Stimulated activated memory B cell treated with anti-CD40 and anti-IgM and Interleukin-4, amounts not matched to agents 10 μg/mL and 1 μg/mL and 100 μg/mL, for 72 hours (primary cell): ENCODE results near the gene PGD.
"Not testable (repeated sequence)": the region's sequence is repeated elsewhere in the genome, so short reads cannot be mapped to it uniquely, and the experiment has no call there.

ENCODE experiments used
- ATAC-seq: fragments of 150-1000 bp; cut with Tn5 transposase; 2 replicates; pipeline ENCODE4 v1.10.0; 2021
- H3K27ac Mint-ChIP-seq: one replicate; pipeline ENCODE4 v1.8.0; 2022; ENCODE audit warnings: mild to moderate bottlenecking, mixed read lengths
- H3K27me3 Mint-ChIP-seq: one replicate; pipeline ENCODE4 v1.8.0; 2022; ENCODE audit warnings: mixed read lengths
- H3K36me3 Mint-ChIP-seq: one replicate; pipeline ENCODE4 v1.8.0; 2022; ENCODE audit warnings: mixed read lengths
- H3K4me1 Mint-ChIP-seq: one replicate; pipeline ENCODE4 v1.8.0; 2022; ENCODE audit warnings: mixed read lengths
- H3K4me3 Mint-ChIP-seq: one replicate; pipeline ENCODE4 v1.8.0; 2022; ENCODE audit warnings: mild to moderate bottlenecking, moderate library complexity, mixed read lengths
- H3K9me3 Mint-ChIP-seq: one replicate; pipeline ENCODE4 v1.8.0; 2022; ENCODE audit warnings: mixed read lengths

The PGD gene

GRCh38 chr1:10419351-10419750 lies 20.5 kb downstream of the PGD start:
- no peaks in the 10 kb centered on the region for H3K9me3 Mint-ChIP-seq
- H3K4me1 Mint-ChIP-seq: peaks cover 8% of the 10 kb centered on the region
- no peak overlapping the region for H3K4me3 Mint-ChIP-seq
- no peaks in the 10 kb centered on the region for H3K27me3 Mint-ChIP-seq
- no peak for ATAC-seq
- peaks cover 64% of the 10 kb centered on the region for H3K36me3 Mint-ChIP-seq
- no peak overlapping the region for H3K27ac Mint-ChIP-seq

- H3K4me1 Mint-ChIP-seq: no peaks in the 10 kb centered on the region
- no peaks in the 10 kb centered on the region for H3K27me3 Mint-ChIP-seq
- H3K4me3 Mint-ChIP-seq: no peak overlapping the region
- H3K27ac Mint-ChIP-seq: no peak overlapping the region
- H3K9me3 Mint-ChIP-seq: no peaks in the 10 kb centered on the region
- H3K36me3 Mint-ChIP-seq: peaks cover 47% of the 10 kb centered on the region
- no peak for ATAC-seq
Observed at GRCh38 chr1:10421637-10422036, 22.8 kb downstream of the PGD start.

GRCh38 chr1:10424034-10424433 lies 25.2 kb downstream of the PGD start:
- no peak for ATAC-seq
- no peak overlapping the region for H3K27ac Mint-ChIP-seq
- no peak overlapping the region for H3K4me3 Mint-ChIP-seq
- H3K4me1 Mint-ChIP-seq: peaks cover 10% of the 10 kb centered on the region
- peaks cover 25% of the 10 kb centered on the region for H3K36me3 Mint-ChIP-seq
- no peaks in the 10 kb centered on the region for H3K27me3 Mint-ChIP-seq
- H3K9me3 Mint-ChIP-seq: no peaks in the 10 kb centered on the region

- H3K4me3 Mint-ChIP-seq: no peak overlapping the region
- peaks cover 12% of the 10 kb centered on the region for H3K4me1 Mint-ChIP-seq
- no peaks in the 10 kb centered on the region for H3K9me3 Mint-ChIP-seq
- H3K27ac Mint-ChIP-seq: no peak overlapping the region
- H3K27me3 Mint-ChIP-seq: no peaks in the 10 kb centered on the region
- peaks cover 19% of the 10 kb centered on the region for H3K36me3 Mint-ChIP-seq
- ATAC-seq: no peak
Observed at GRCh38 chr1:10424651-10425050, 25.8 kb downstream of the PGD start.

GRCh38 chr1:10425826-10426534 lies 27.1 kb downstream of the PGD start:
- not testable (repeated sequence) for ATAC-seq, H3K36me3 Mint-ChIP-seq, H3K27ac Mint-ChIP-seq, H3K27me3 Mint-ChIP-seq, H3K9me3 Mint-ChIP-seq, H3K4me3 Mint-ChIP-seq
- H3K4me1 Mint-ChIP-seq: peaks cover 21% of the 10 kb centered on the region

GRCh38 chr1:10426535-10426848 lies 27.6 kb downstream of the PGD start:
- H3K4me3 Mint-ChIP-seq, ATAC-seq: not testable (repeated sequence)

GRCh38 chr1:10428984-10429383 lies 30.1 kb downstream of the PGD start:
- H3K27ac Mint-ChIP-seq: peak overlapping the region; percentile 98
- ATAC-seq: no peak
- H3K27me3 Mint-ChIP-seq: no peaks in the 10 kb centered on the region
- no peaks in the 10 kb centered on the region for H3K9me3 Mint-ChIP-seq
- no peaks in the 10 kb centered on the region for H3K36me3 Mint-ChIP-seq
- no peak overlapping the region for H3K4me3 Mint-ChIP-seq
- peaks cover 39% of the 10 kb centered on the region for H3K4me1 Mint-ChIP-seq

More at GRCh38 chr1:10426535-10426848, 27.6 kb downstream of the PGD start:
- H3K4me1 Mint-ChIP-seq: peaks cover 26% of the 10 kb centered on the region
- not testable (repeated sequence) for H3K9me3 Mint-ChIP-seq, H3K27me3 Mint-ChIP-seq, H3K36me3 Mint-ChIP-seq, H3K27ac Mint-ChIP-seq

- peak overlapping the region; percentile 95 for H3K4me3 Mint-ChIP-seq
- no peaks in the 10 kb centered on the region for H3K9me3 Mint-ChIP-seq
- peak; percentile 2 for ATAC-seq
- H3K27me3 Mint-ChIP-seq: no peaks in the 10 kb centered on the region
- no peaks in the 10 kb centered on the region for H3K36me3 Mint-ChIP-seq
- peak overlapping the region; percentile 98 for H3K27ac Mint-ChIP-seq
- H3K4me1 Mint-ChIP-seq: peaks cover 45% of the 10 kb centered on the region
Observed at GRCh38 chr1:10429868-10430215, 31.0 kb downstream of the PGD start.

GRCh38 chr1:10430216-10431069 lies 31.6 kb downstream of the PGD start, which contains the start of gene CENPS:
CENPS (plus strand) TSS chr1:10430433; CDS start chr1:10430518, 85 bp downstream.
- Mint-ChIP-seq H3K4me3 (peak within 1 kb of the TSS; percentile 95), H3K27me3 (no peaks in the 10 kb centered on the region), H3K36me3 (no peaks in the 10 kb centered on the region), H3K27ac (peak within 1 kb of the TSS; percentile 98), H3K9me3 (no peaks in the 10 kb centered on the region), H3K4me1 (peaks cover 45% of the 10 kb centered on the region)
- peak; percentile 91 for ATAC-seq

- Mint-ChIP-seq H3K27me3 (no peaks in the 10 kb centered on the region), H3K27ac (peak overlapping the region; percentile 98), H3K36me3 (no peaks in the 10 kb centered on the region), H3K9me3 (no peaks in the 10 kb centered on the region), H3K4me1 (peaks cover 45% of the 10 kb centered on the region), H3K4me3 (peak overlapping the region; percentile 95)
- ATAC-seq: no peak
Observed at GRCh38 chr1:10431070-10431730, 32.3 kb downstream of the PGD start.

- no peaks in the 10 kb centered on the region for H3K27me3 Mint-ChIP-seq
- no peaks in the 10 kb centered on the region for H3K9me3 Mint-ChIP-seq
- no peaks in the 10 kb centered on the region for H3K36me3 Mint-ChIP-seq
- H3K27ac Mint-ChIP-seq: peak overlapping the region; percentile 31
- H3K4me1 Mint-ChIP-seq: peaks cover 40% of the 10 kb centered on the region
- ATAC-seq: no peak
- no peak overlapping the region for H3K4me3 Mint-ChIP-seq
Observed at GRCh38 chr1:10432910-10433700, 34.2 kb downstream of the PGD start.

GRCh38 chr1:10433790-10434189 lies 34.9 kb downstream of the PGD start:
- Mint-ChIP-seq H3K4me3 (no peak overlapping the region), H3K27ac (peak overlapping the region; percentile 31), H3K36me3 (no peaks in the 10 kb centered on the region), H3K9me3 (no peaks in the 10 kb centered on the region), H3K27me3 (no peaks in the 10 kb centered on the region), H3K4me1 (peaks cover 34% of the 10 kb centered on the region)
- ATAC-seq: no peak

- no peak overlapping the region for H3K4me3 Mint-ChIP-seq
- H3K27ac Mint-ChIP-seq: peak overlapping the region; percentile 31
- no peak for ATAC-seq
Observed at GRCh38 chr1:10434590-10434989, 35.7 kb downstream of the PGD start.

GRCh38 chr1:10437052-10437451 lies 38.2 kb downstream of the PGD start:
- Mint-ChIP-seq H3K4me3 (no peak overlapping the region), H3K27ac (no peak overlapping the region), H3K27me3 (no peaks in the 10 kb centered on the region), H3K9me3 (no peaks in the 10 kb centered on the region), H3K36me3 (no peaks in the 10 kb centered on the region), H3K4me1 (peaks cover 17% of the 10 kb centered on the region)
- no peak for ATAC-seq

More at GRCh38 chr1:10434590-10434989, 35.7 kb downstream of the PGD start:
- Mint-ChIP-seq H3K27me3 (no peaks in the 10 kb centered on the region), H3K9me3 (no peaks in the 10 kb centered on the region), H3K4me1 (peaks cover 33% of the 10 kb centered on the region), H3K36me3 (no peaks in the 10 kb centered on the region)

GRCh38 chr1:10438677-10439163 lies 39.9 kb downstream of the PGD start:
- ATAC-seq: no peak
- no peaks in the 10 kb centered on the region for H3K27me3 Mint-ChIP-seq
- no peaks in the 10 kb centered on the region for H3K36me3 Mint-ChIP-seq

More at GRCh38 chr1:10438677-10439163, 39.9 kb downstream of the PGD start:
- H3K9me3 Mint-ChIP-seq: no peaks in the 10 kb centered on the region
- peaks cover 8% of the 10 kb centered on the region for H3K4me1 Mint-ChIP-seq
- no peak overlapping the region for H3K4me3 Mint-ChIP-seq
- H3K27ac Mint-ChIP-seq: no peak overlapping the region
